ENCODE data around the gene TEX26.

- TF ChIP-seq, protein P1, sequence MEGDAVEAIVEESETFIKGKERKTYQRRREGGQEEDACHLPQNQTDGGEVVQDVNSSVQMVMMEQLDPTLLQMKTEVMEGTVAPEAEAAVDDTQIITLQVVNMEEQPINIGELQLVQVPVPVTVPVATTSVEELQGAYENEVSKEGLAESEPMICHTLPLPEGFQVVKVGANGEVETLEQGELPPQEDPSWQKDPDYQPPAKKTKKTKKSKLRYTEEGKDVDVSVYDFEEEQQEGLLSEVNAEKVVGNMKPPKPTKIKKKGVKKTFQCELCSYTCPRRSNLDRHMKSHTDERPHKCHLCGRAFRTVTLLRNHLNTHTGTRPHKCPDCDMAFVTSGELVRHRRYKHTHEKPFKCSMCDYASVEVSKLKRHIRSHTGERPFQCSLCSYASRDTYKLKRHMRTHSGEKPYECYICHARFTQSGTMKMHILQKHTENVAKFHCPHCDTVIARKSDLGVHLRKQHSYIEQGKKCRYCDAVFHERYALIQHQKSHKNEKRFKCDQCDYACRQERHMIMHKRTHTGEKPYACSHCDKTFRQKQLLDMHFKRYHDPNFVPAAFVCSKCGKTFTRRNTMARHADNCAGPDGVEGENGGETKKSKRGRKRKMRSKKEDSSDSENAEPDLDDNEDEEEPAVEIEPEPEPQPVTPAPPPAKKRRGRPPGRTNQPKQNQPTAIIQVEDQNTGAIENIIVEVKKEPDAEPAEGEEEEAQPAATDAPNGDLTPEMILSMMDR (IDR thresholded peaks at IDR 0.05): no peak
- no peak for TF ChIP-seq POLR2A (IDR thresholded peaks at IDR 0.05)
Observed at GRCh38 chr13:30889196-30889690, 43.2 kb upstream of the TEX26 start.
